A549 (cell line): Measurements from ENCODE around the gene KRTAP4-12.
"Not testable (repeated sequence)": the region's sequence is repeated elsewhere in the genome, so short reads cannot be mapped to it uniquely, and the experiment has no call there.

ENCODE experiments used
- CEBPB ChIP-seq, 2 experiments: fragments of >200 bp in 1 of 2; sonication (Bioruptor Twin) in 1 of 2; formaldehyde crosslinking in 1 of 2; IDR thresholded peaks; 2 replicates each; pipeline ENCODE4 v1.6.1; 2012 to 2016
- MAFK ChIP-seq: fragments of 450-650 bp; IDR thresholded peaks from 2 replicates; pipeline ENCODE4 v1.6.1; 2014; ENCODE audit not compliant: partially characterized antibody
- MAZ ChIP-seq: fragments of 150-350 bp; IDR thresholded peaks from 2 replicates; pipeline ENCODE4 v1.6.1; 2014; ENCODE audit warnings: antibody characterized with exemption, low read depth, low read length, borderline replicate concordance
- NR3C1 ChIP-seq: fragments of >200 bp; sonication (Bioruptor Twin); formaldehyde crosslinking; IDR thresholded peaks from 3 replicates; pipeline ENCODE4 v1.6.1; 2017
- POLR2A ChIP-seq: IDR thresholded peaks from 2 replicates; pipeline ENCODE4 v1.6.1; 2012; ENCODE audit warnings: mild to moderate bottlenecking, low read length
- POLR2AphosphoS2 ChIP-seq: conservative IDR thresholded peaks from 2 replicates; pipeline ENCODE4 v1.6.1; 2012; ENCODE audit warnings: low read length, improper control_type of control experiment, inconsistent platforms
- RFX5 ChIP-seq: fragments of 450-650 bp; IDR thresholded peaks from 2 replicates; pipeline ENCODE4 v1.7.1; 2014; ENCODE audit warnings: antibody characterized with exemption, mild to moderate bottlenecking, moderate library complexity
- RNF2 ChIP-seq: fragments of 200-600 bp; sonication (generic); IDR thresholded peaks from 2 replicates; pipeline ENCODE4 v1.6.1; 2016; ENCODE audit warnings: low read depth, mild to moderate bottlenecking, antibody characterized with exemption, moderate library complexity, borderline replicate concordance
- TF ChIP-seq, protein P1 (sequence below): fragments of >200 bp; sonication (Bioruptor Twin); formaldehyde crosslinking; IDR thresholded peaks from 3 replicates; pipeline ENCODE4 v1.5.1; 2016
- TF ChIP-seq, protein P2 (sequence below): fragments of 250-450 bp; sonication (Bioruptor Pico); IDR thresholded peaks from 2 replicates; pipeline ENCODE4 v1.5.0; 2021; ENCODE audit warnings: mild to moderate bottlenecking, moderate library complexity, borderline replicate concordance
- TF ChIP-seq, protein P3 (sequence below): fragments of >200 bp; sonication (Bioruptor Twin); formaldehyde crosslinking; IDR thresholded peaks from 2 replicates; pipeline ENCODE4 v1.6.1; 2016
- TF ChIP-seq, protein P4 (sequence below): fragments of 450-650 bp; IDR thresholded peaks from 2 replicates; pipeline ENCODE4 v1.6.1; 2014; ENCODE audit warnings: antibody characterized with exemption

DNA sequence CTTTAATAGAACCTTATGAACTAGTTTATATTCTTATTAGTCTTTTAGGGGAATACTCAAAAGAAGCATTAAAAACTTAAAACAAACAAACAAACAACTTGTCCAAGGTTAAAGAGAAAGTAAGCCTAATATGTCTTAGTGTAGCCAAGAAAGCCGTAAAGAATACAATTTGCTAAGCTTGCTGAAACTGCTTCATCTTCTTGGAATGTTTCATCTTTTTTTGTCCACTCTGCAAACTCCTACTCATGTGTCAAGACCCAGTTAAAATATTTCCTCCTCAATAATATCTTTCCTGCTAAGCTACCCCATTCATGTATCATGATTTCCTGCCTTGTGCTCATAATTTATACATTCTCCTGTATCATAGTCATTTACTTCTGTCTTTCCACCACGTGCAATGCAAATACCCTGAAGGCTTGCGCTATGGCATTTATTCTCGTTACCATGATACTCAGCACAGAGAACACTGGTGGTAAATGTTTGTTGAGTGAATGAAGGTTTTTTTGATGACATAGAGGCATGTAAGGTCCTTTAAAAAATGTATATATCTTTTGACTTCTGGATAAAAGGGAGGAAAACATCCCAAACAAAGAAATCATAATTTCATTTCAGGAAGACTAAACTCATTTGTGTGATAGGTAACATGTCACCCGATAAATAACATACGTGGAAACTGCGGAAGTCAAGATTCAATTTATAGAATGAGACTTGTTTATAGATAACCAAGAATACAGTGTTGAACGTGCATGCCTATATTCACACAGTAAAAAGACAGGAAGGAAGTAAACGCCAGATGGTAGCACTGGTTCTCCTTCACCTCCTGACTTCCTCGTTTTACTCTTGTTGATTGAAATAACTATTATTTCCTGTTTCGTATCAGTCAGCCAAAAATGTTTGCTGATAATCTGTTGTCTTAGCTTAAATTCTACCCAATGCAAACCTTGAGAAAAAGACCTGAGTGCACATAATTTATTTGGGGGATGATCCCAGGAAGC, 4.0 kb downstream of the KRTAP4-12 start:
- not testable (repeated sequence) for TF ChIP-seq RNF2; POLR2AphosphoS2; MAZ; RFX5; CEBPB (IDR thresholded peaks at IDR 0.05); POLR2A; NR3C1; MAFK
- TF ChIP-seq, protein P1, sequence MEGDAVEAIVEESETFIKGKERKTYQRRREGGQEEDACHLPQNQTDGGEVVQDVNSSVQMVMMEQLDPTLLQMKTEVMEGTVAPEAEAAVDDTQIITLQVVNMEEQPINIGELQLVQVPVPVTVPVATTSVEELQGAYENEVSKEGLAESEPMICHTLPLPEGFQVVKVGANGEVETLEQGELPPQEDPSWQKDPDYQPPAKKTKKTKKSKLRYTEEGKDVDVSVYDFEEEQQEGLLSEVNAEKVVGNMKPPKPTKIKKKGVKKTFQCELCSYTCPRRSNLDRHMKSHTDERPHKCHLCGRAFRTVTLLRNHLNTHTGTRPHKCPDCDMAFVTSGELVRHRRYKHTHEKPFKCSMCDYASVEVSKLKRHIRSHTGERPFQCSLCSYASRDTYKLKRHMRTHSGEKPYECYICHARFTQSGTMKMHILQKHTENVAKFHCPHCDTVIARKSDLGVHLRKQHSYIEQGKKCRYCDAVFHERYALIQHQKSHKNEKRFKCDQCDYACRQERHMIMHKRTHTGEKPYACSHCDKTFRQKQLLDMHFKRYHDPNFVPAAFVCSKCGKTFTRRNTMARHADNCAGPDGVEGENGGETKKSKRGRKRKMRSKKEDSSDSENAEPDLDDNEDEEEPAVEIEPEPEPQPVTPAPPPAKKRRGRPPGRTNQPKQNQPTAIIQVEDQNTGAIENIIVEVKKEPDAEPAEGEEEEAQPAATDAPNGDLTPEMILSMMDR, result not testable (repeated sequence)
- TF ChIP-seq, protein P2, sequence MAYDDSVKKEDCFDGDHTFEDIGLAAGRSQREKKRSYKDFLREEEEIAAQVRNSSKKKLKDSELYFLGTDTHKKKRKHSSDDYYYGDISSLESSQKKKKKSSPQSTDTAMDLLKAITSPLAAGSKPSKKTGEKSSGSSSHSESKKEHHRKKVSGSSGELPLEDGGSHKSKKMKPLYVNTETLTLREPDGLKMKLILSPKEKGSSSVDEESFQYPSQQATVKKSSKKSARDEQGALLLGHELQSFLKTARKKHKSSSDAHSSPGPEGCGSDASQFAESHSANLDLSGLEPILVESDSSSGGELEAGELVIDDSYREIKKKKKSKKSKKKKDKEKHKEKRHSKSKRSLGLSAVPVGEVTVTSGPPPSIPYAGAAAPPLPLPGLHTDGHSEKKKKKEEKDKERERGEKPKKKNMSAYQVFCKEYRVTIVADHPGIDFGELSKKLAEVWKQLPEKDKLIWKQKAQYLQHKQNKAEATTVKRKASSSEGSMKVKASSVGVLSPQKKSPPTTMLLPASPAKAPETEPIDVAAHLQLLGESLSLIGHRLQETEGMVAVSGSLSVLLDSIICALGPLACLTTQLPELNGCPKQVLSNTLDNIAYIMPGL (CRISPR knock-in tag), result not testable (repeated sequence)
- TF ChIP-seq, protein P3, sequence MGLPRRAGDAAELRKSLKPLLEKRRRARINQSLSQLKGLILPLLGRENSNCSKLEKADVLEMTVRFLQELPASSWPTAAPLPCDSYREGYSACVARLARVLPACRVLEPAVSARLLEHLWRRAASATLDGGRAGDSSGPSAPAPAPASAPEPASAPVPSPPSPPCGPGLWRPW, result not testable (repeated sequence)
- TF ChIP-seq, protein P4, sequence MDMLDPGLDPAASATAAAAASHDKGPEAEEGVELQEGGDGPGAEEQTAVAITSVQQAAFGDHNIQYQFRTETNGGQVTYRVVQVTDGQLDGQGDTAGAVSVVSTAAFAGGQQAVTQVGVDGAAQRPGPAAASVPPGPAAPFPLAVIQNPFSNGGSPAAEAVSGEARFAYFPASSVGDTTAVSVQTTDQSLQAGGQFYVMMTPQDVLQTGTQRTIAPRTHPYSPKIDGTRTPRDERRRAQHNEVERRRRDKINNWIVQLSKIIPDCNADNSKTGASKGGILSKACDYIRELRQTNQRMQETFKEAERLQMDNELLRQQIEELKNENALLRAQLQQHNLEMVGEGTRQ, result not testable (repeated sequence)
